ENCODE results near the gene KCND3.
A peak's percentile ranks its signal among the peaks of the same experiment; 100 is the strongest.

KCND3 gene

DNA sequence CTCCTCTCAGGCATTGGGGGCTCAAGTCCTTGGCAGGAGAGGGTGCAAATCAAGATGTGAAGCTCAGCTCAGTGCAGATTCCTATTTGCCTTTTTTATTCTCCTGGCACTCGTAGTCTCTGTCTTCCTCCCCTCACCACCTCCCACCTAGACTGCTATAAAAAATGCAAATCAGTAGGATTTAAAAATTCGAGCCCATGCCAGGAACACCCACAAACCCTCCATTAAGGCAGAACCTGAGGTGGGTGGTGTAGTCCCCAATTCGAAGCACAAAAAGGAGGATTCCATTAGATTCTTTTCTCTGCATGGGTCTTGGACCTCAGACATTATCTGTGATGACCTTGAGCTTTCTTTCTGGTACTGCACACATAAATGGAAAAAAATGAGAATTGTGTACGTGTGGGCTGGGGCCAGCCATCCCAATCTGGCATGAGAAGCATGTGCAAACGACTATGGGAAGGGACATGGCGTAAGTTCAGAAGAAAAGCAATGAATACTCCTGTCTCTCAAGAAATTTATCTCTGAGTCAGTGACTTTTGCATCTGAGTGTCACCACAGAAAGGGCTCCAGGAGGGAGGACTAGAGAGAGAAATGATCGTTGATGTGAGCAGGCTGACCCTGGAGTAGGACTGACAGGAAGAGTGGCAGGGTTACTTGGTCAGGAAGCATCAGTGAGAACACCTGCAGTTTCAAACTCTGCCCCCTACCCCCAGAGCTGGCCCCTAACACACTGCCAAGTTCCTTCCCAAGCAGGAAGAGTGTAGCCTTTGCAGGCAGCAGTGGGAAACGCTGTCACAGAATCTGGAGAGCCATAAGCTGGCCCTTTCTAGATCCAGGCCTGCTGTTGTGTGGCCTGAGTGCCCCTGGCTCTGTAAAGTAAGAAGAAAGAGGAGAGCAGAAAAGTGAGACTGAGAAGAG is 252.0 kb downstream of the KCND3 start:
- no peak for DNase-seq

DNA sequence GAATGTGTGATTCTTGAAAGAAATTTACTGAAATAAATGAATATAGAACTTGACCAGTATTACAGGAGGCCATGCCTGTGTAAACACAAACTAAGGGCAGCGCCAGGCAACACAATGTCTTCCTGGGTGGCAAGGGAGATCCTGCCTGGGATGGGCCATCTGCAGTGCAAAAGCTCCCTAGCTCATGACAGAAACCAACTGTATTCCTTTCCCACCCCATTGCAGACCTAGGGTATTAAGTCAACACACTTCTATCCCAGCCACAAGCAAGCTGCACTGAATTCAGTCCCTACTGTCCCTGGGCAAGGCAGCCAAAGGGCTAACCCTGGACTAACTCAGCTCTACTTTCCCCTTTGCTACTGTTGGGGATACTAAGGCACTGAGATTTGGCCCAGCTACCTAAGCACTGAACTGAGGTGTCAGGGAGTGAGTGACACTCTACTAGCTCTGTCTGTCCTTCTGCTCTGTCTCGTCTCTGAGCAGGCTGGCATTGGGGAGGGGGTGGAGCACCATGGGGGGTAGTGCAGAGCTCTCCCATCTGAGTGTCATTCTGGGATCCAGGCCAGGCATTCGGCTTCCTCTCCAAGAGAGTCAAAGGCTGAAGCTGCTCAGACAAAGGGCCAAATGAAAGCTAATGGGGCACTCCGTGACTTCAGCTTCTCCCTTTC is 252.8 kb downstream of the KCND3 start:
- no peak for DNase-seq

GRCh38 chr1:111735858-111736544 is 253.5 kb downstream of the KCND3 start:
- DNase-seq, result peak; percentile 70

DNA sequence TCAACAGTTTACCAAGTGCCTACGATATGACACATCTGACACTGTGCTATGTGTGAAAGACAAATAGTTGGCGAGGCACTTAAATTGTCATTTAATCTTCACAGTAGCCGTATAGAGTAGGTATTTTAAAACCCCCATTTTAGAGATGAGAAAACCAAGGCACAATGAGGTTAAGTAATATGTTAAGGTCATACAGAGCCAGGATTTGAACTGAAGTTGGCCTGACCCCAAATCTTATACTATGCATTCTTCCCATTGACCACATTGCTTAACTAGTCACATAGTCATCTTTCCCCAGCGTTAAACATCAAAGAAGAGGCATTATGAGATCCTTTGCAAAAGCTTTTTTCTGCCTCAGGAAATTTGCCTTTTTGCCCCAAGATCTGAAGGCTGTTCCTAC is 254.1 kb downstream of the KCND3 start:
- DNase-seq, result no peak

DNA sequence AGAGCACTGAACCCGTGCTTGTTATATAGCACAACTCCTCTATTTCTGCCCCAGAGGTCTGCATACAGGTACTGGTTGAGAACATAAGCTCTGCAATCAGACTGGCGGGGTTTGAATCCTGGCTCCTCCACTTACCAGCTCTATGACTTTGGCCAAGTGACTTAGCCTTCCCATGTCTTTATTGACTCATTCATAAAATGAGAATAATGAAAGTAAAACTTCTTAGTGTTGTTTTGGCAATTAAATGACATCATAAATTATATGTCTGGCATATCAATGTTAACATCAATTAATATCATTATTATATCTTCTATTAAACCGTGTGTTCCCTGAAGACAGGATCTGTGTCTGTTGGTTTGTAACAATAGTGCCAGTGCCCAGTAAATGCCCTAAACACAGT is 254.6 kb downstream of the KCND3 start:
- DNase-seq, result no peak

DNA sequence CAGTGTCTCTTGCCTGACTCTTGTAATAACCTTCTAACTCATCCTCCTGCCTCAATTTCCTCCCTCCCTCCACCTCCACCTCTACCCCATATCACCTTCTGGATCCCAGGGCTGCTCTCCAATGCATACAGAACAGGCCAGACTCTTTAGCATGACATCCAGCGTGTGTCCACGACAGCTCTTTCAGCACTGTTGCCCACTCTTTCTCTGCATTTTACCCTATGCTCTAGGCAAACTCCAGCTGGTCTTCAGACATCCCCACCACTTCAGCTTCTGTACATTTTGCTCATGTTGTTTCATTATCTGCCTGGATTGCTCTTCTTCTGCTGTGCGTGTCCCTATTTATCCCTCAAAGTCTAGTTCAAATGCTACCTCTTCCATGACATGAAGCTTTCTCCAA is 255.0 kb downstream of the KCND3 start:
- DNase-seq, result no peak

- no peak for DNase-seq
Observed at GRCh38 chr1:111733992-111734341, 255.5 kb downstream of the KCND3 start.

DNA sequence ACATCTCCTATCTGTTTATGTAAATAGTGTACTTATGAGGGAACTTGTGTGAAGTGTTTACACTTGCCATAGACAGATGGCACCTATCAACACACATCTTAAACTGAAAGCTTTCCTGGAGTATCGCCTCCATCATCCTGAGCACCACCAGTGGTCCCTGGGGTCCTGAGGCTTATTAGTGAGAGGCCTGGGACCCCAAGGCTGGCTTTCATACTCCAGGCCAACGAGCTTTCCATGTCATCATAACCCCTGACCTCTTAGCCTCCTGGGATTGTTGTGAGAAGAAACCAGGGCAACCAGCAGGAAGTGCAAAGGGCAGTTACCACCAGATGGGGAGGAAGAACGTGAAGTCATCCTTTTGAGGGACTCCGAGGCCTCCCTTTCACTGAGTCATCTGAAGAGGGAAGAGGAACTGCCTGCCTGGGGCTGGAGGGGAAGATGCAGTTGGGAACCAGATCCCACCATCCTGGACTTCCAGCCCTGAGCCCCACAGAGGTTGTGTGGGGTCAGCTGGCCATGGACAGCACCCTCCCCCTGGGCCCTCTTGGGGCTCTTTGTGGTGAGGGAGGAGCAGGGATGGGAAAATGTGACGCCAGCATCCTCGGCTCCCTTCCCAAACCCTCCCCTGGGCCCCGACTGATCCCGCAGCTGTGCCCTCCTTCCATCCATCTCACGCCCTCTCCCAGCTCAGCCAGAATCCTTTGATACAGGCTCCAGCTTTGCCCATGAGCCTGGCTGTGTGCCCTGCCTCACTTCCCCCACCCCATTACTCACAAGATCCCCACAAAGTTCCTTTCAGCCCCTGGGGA is 256.1 kb downstream of the KCND3 start:
- peak; percentile 60 for DNase-seq

- DNase-seq, result no peak
Observed at GRCh38 chr1:111732718-111733117, 256.8 kb downstream of the KCND3 start.

- no peak for DNase-seq
Observed at GRCh38 chr1:111731956-111732355, 257.5 kb downstream of the KCND3 start.

GRCh38 chr1:111730706-111731105 is 258.8 kb downstream of the KCND3 start:
- DNase-seq, result no peak

- DNase-seq, result no peak
Observed at GRCh38 chr1:111729946-111730681, 259.4 kb downstream of the KCND3 start.

DNA sequence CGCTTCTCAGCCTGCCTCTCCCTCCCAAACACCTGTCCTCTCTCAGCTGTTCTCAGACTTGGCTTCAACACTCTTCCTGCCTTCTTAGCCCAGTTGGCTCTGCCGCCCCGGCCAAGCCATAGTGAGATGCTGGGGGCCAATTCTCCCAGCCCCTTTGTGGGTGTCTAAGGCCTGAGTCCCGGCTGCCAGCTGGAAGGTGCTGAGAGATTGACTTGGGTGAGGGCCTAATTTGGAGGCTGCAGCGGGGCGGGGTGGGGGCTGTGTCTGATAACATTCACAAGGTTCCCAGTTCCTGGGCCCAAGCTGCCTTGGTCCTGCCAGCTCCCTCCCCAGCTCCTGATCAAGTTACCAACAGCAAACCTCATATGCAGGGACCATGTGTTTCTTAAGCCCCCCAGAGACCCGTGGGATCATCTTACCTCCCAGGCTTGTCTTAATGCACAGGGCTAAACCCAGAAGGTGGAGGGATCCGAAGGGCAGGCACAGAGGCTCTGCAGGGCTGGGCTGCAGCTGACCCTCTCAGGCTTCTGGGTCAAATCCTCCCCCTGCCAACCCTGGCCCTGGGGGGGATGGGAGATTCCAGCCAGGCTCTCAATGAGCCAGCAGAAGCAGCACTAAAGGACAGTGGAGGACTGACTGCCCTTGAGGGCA is 260.1 kb downstream of the KCND3 start:
- no peak for DNase-seq

DNA sequence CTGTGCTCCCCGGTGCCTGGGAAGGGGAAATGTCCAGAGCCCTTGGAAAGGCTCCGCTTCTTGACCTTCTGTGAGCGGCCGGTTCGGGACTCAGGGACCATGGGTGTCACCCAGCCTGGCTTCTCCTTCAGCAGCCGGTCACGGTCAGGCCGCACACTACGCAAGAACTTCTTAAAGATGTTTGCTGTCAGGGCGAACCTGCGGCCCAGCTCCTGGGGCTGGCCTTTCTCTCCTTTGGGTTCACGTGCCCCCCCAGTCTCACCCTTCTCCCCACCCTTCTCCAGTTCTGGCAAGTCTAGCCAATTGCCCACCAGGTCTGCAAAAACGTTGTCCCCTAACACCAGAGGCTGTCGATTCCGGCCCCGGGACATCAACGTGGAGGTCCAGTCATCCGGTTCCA is 262.4 kb downstream of the KCND3 start:
- no peak for DNase-seq

DNA sequence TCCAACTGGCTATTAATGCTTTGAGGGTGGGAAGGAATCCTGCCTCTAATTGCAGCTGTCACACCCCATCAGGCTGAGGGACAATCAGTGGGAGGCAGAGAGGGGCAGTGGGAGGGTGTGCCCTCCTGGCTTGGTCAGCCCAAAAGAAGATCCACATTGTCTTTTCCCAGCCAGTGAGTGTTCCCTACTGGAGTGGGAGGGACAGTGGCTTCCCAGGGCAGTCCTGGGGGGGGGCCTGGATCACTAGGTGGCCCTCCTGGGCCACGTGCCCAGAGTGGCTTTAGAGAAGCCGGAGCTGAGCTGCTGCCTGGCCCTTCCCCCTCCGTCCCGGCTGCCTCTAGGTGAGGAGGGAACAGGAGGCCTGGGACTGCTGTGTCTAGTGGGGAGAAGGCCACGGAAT is 264.3 kb downstream of the KCND3 start:
- DNase-seq, result no peak

DNA sequence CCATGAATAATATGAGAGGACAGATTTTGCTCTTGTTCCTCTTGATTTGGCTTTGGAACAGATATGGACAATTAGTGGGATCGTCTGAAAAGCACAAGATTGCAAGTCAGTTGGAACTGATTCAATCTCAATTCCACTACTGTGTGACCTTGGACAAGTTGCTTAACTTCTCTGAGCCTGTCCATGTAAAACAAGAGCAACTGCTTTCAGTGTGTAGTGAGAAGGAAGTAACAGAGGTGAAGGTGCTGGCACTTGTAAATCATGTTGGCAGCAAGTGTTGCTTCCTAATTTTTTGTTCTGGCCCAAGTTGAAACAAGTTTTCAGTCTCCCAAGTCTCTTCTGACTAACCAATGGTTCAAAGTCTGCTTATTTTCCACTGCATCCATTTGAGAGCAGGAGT is 265.6 kb downstream of the KCND3 start:
- DNase-seq, result no peak

DNA sequence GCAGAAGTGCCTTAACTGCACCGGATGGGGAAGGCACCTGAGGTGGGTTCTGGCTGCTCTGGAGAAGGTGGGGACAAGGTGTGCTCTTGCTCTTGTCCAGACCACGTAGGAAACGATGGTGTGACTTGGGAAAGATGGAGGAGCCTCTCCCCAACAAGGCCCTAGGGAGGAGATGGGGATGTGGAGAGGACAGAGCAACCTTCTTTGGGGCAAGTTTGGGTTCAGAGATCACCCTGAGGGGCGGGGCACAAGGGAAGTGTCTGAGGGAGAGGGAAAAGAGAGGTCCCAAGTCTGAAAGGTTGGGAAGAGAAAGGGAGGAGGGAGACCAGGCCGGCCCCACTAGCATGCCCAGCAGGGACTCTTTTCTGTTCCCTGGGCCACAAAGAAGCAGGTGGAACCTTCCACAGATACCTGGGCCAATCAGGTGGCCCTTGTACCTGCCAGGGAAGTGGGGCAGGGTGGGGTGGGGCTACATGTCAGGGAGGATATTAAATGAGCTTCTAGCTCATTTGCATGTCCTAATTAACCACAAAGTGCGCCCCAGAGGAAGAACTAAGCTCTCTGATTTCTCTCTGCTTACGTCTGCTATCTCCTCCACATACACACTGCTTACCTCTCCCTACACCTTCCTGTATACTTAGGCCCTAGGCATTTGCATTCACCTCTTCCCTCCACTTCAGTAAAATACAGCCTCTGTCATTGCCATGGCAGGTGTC is 266.2 kb downstream of the KCND3 start:
- no peak for DNase-seq

DNA sequence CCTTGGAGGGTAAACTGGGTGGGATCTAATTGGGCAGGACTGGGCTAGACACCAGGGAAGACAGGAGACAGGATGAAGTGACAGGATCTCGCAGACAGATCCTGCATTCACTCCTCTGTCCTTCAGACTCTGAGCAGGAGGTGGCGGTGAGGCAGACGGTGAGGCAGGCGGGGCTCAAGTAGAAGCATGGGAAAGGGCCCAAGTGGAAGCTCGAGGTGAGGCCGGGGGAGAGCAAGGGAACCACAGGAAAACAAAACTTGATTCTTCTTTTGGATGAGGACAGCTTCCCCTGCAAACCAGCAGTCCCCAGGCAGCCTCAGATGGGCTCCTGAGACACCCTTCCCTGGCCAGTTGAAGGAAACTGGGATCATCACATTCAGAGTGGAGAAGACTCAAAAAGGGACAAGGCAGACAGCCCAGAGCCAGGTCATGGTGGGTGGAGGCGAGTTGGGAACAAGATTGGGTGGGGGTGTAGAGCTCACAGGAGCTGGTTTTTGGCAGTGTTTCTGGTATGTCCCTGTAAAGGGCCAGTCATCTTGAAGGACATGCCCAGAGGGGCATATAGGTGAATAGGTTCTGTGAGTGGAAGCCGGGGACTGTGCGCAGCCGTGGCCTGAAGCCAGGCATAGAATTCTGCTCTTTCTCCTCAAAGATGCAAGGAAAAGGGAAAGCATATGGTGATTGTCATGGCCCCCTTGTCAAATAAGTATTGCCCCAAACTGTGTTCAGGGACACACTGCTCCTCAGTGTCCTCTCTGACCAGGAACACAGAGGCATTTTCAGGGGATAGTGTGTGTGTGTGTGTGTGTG is 268.3 kb downstream of the KCND3 start:
- DNase-seq, result no peak

Measured in NCI-H510A treated with DMSO at 0.1 percent for 48 hours (cell line).